Skin of body (tissue), 2 donors: Measurements from ENCODE around the gene SDHAF2. TPM values are rescaled to one million over a fixed set of nuclear protein-coding genes. Genes with fewer than 3 reads are reported as not detected.
"Not testable (repeated sequence)": the region's sequence is repeated elsewhere in the genome, so short reads cannot be mapped to it uniquely, and the experiment has no call there.

Source experiments
- DNase-seq: peaks from one replicate; lab custom pipeline; 2025; lab: John Stamatoyannopoulos, UW
- total RNA-seq: library from RNA; depleted of rRNA; stranded (reverse); fragments of >200 nt; gene quantifications from one replicate; pipeline ENCODE4 v1.2.3, GENCODE V29; 2014

SDHAF2 gene
- total RNA-seq = 33.3 TPM

DNA sequence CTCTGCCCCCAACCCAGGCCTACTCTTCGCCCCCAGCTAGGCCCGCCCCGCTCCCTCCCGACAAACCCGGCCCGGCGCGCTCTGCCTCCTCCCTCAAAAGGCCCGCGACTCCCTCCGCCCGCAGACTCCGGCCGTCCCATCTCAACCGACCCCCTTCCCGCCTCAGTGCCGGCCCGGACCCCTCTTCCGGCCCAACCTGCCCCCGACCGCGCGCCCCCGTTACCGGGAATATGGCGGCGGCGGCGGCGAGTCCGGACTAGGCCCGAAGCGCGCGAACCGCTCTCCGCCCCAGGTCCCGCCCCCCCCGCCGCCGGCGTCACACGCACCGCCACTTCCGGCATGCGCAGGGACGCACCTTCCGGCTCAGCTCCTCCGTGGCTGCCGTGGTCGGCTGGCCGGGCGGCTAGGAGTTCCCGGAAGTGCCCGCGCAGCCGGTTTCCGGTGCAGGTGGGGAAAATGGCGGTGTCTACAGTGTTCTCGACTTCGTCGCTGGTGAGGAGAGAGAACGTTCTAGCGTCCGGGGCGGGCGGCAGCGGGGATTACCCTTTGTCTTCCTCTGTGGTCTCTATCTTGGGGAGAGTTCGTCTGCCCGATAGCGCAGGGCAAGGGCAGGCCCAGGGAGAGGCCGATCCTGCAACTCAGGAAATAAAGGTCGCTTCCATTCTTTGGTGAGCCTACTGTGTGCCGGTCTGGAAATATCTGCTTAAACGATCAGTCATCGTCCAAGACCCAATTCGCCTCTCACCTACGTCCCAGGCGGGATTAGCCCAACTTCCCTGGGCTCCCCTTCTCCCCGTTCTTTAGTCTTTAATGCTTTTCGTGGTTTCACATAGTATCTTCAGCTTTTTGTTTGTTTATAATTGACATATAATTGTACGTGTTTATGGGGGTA lies at the start of gene SDHAF2, which contains the start of gene CPSF7:
Gene SDHAF2 (plus strand): TSS at position 434 of the 892 bp plus-strand sequence. CDS start 23 bp downstream, at position 457.
Gene CPSF7 (minus strand): TSS at position 285 of the 892 bp plus-strand sequence. CDS start 740 bp downstream, outside the sequence.
- peak; percentile 93 for DNase-seq

DNA sequence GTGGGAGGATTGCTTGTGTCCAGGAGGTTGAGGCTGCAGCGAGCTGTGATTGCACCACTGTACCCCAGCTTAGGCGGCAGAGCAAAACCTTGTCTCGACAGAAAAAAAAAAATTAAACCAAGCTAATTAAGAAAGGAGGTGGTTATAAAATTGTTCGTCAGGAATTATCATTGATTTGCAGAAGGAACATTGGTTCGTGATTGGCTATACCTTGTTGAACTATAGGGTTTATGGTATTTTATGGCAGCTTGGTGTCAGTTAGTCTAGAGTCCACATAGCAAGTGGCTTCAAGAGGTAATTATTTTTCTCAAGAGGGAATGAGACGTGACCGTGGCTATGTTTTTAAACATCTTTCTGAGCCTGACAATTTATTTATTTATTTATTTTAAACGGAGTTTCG lies 49.0 kb upstream of the SDHAF2 start:
- no peak for DNase-seq

DNA sequence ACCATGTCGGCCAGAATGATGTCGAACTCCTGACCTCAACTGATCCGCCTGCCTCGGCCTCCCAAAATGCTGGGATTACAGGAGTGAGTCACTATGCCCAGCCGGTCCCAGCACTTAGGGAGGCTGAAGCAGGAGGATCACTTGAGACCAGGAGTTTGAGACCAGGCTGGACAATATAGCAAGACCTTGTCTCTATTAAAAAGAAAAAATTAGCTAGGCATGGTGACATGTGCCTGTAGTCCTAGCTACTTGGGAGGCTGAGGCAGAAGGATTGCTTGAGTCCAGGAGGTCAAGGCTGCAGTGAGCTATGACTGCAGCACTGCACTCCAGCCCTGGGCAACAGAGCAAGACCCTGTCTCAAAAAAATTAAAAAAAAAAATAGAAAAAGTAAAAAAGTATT lies 46.1 kb upstream of the SDHAF2 start:
- DNase-seq = not testable (repeated sequence)

DNA sequence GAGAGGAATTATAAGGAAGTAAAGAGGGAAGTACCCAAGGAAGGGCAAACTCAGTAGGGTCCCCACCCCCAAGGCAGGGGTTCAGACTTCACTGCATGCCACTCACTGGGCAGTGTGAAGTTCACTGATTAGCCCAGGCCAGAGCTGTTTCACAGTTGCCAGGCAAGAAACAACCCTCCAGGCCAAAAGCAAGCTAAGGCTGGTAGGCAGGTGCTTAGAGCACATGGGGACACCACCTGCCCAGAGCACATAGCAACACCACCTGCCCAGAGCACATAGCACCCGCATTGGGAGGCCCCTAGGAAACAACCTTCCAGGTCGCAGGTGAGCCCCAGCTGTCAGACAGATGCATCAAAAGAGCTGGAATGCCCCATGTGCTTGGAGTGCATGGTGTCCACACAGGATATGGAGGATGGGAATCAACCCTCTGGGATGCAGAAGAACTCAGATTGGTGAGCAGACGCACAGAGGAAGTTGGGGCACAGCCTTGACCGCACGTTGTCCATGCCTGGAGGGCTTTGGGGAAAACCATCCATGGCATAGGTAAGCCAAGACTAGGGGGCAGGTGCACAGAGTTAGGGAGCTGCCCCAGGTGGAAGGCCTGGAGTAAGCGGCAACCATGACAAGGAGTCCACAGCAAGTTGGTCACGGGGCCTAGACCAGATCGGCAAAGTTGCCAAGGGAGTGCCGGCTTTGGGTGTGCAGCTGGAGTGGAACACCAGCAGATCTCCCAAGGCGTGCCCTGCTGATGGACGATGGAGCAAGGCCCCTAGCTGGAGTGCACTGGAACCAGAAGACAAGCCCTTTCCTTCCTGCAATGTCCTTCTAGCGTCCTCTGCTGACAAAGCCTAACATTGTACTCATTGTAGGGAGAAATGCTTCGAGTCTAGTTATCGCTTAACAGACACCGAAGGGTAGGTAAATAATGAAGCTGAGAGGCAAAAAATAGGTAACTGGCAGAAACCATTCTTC lies 45.4 kb upstream of the SDHAF2 start:
- no peak for DNase-seq

DNA sequence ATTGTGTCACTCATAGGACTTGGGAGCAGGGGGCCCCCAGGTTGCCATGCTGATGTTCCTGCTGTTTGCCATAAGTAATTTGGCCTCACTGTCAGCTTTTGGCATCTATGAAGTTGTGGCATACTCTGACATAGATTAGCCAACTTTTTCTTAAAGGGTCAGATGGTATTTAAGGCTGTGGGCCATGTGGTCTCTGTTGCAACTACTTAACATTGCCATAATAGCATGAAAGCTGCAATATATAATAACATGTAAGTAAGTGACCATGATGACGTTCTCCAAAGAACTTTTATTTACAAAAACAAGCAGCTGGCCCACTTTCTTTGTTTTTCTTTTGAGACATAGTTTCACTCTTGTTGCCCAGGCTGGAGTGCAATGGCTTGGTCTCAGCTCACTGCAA lies 39.8 kb upstream of the SDHAF2 start:
- no peak for DNase-seq

DNA sequence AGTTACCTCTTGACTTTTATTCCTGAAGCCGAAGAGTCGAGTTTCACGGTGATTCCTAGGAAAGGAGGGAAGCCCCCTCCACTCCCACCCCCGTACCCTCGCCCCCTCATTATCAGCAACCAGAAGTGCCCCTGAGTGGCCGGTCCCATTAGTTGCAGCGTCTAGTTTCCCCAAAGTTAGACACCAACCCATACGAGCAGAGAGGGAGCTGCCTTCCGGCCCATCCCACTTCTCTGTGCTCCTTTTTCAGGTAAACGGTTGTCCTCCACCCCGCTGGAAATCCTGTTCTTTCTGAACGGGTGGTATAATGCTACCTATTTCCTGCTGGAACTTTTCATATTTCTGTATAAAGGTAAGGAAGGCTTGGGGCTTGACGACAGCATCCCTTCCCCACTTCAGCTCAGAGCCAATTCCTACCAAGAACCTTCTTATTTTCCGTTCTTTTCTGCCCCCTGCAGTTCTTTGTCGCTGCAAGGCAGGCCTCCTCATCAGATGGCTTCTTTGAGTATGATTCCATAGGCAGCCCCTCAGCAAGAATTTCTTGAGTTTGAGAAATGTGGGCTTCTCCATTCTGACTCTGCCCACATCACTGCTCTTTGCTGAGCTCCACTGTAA lies 36.8 kb upstream of the SDHAF2 start:
- DNase-seq = peak; percentile 16

DNA sequence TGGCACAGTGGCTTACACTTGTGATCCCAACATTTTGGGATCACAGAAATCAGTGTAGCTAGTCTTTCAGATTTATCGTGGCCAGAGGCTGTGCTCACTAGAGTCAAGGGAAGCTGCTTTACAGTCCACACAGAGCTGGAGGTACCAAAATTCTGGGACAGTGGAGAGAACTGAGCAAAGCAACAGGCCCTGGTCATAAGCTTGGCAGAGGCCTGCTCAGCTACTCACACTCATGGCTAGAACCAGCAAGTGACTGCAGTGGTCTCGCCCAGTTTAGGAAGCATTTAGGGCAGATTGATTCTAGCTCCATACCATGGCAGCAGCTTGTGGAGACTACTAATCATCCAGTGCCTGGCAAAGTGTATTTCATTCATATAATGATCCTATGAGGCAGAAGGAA lies 28.8 kb upstream of the SDHAF2 start:
- no peak for DNase-seq

DNA sequence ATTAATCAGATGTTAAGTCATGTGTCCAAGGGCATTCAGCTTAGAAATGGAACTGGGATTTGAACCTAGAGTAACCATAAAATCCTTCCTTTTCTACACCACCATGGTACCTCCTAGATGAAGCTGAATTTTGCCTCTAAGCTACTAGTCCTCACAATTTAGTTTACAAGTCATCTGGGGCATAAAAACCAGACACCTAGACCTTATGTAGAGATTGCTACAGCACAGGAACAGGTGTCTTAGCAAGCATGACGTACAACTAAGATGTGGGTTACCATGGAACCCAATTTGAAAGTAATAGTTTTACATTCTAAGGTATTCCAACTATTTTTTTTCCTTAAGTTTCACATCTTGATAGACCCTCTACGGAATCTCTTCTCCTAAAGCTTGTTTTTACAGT lies 28.4 kb upstream of the SDHAF2 start:
- no peak for DNase-seq

DNA sequence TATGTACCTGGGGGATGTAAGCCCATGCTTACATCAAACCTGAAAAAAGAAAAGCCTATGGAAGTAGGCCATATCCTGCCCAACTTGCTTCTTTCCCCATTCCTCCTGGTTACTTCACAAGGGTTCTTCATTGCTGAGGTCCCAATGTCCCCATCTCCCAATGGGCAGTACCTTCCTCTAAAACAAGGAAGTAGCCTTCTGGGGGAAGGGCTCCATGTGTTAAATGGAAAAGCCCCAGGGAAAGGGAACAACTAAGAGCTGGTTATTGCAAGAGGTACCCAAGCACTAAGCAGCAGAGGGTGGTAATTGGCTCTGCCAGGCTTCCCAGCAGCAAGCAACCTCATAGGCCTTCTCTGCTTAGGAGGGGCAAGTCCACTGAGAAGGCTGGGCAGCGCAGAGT lies 26.3 kb upstream of the SDHAF2 start:
- DNase-seq = no peak

DNA sequence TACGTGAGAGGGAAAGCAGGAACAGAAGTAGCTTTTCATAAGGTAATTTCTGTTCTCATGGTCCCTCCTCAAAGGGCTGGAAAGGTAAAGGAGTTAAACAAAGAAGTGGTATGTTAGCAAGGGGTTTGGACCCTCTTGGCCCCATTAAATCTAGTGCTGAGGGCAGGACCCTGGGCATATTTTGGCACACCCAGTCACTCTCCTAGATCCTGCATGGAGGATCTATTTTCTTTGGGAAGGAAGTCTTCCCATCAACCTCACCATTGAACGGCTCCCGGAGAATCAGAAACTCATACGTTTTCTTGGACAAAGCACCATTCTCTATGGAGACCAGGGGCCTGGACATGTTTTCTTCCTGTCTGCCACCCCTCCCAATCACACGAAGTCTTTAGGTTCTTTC lies 25.8 kb upstream of the SDHAF2 start:
- DNase-seq = no peak

DNA sequence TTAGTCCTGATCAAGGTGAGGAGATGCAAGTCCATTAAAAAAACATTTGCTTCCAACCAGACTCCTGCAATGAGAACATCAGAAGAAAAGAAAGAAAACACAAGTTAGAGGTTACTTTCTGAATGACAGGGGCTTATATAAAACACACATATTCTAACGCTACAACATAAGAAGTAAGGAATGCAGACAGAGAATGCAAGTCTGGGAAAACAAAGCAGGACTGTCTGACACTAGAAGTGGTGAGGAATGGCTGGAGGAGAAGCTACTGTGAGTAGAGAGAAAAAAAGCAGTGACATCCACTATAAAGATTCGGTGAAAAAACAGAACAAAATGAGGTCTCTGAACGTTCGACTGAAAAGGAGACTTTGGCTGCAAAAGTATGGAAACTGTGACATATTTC lies 25.3 kb upstream of the SDHAF2 start:
- DNase-seq = no peak

DNA sequence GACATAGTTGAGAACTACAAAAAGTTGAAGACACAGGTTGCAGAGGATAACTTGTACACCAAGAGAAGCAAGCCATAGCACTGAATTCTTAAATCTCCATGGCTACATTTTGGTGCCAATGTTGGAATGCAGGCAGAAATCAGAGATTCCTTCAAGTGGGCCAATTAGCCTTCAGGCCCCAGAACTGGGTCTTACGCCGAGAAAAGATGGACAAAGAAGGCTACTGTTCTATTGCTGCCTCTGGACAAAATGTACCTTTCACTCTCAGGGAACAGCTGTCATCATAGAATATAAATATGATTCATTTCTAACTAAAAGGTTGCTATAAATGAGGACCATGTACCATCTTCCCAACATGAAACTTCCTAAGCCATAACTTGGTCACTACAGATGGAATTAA lies 23.9 kb upstream of the SDHAF2 start:
- DNase-seq = no peak

DNA sequence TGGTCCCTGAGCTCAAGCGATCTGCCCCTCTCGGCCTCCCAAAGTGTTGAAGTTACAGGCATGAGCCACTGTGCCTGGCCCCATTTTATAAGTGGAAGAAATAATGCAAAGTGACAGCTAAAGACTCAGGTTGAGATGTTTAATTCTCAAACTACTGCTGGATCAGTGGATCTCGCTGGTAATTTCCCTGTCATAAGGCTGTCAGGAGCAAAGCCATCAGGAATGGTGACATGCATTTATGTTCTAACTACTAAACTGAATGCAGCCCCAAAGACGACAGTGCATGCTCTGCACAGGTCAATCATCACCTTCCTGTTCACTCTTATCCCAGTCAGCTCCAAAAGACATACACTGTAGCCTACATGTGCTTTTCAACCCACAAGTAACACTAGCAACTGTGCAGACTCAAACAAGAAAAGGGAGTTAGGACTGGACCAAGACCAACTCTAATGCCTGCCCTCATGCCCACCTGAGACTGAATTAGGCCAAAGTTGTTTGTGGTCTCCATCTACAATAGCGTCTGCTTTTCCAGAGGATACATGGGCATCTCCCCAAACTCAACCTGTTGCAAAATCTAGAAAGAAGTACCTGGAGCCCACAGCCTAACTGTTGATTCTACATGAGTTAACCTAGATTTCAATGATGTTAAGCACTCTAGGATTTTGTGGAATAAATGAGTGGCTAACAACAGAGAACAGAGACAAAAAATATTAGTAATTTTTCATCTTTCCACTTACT lies 22.8 kb upstream of the SDHAF2 start:
- no peak for DNase-seq

DNA sequence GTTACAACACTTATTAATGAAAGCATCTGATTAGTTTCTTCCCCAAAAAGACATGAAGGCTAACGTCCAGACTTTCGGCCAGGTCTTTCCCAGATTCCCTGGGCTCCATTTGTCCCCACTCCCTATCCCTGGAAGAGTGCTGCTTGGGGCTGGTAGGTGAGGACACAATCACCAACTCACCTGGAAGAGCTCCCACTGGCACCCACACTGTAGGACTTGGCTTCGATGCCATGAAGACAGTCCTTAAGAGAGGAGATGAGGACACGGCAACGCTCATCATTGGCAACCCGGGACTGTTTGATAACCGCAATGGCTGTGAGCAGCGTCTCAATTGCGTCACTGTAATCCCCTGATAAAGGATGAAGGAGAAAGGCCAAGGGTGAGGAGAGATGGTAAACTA lies 18.3 kb upstream of the SDHAF2 start:
- DNase-seq = no peak

DNA sequence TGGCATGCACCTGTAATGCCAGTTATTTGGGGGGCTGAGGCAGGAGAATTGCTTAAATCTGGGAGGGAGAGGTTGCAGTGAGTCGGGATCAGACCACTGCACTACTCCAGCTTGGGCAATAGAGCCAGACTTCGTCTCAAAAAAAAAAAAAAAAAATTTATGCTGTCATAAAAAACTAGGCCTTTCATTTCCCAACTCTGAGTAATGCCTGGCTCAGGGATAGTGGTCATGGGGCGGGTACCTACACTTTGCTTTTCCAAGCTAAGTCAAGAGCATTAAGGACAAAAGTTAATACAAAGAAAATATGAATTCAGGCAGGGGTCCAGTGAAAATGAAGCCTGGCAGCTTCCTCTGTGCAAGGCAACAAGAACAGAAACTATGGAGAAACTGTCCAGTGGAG lies 16.4 kb upstream of the SDHAF2 start:
- DNase-seq = no peak

DNA sequence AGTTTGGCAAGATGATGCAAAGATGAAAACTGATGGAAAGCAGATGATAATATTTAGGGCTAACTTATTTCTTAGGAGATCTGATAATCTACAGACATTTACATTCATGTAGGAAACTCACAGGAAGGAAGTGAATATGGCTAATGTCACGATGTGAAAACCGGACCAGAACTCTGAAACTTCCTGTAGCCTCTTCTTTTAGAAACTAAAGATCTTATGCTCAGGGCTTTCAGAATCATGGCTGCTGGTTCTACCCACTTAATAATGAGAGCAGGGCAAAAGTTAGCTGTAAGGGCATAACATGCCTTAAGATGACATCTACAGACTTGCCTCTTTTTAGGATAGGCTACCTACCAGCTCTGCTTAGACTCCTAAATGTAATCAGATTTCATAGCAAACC lies 15.4 kb upstream of the SDHAF2 start:
- DNase-seq = no peak

DNA sequence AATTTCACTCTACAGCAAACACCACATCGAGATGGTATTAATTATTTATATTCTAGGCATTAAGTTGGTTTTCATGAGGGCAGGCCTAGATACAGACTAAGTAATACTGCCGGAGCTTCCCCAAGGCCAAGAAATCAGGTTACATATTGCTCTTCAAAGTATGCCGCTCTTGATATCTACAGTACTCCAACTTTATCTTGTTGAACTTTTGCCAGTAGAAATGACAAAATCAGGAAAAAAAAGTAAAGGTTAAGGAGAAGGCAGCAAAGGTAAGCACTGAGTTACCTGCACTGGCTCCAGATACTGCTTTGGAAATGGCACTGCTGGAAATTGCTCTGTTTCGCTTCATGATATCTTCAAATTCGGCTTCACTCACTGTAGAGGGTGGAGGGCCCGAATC lies 14.5 kb upstream of the SDHAF2 start:
- no peak for DNase-seq

DNA sequence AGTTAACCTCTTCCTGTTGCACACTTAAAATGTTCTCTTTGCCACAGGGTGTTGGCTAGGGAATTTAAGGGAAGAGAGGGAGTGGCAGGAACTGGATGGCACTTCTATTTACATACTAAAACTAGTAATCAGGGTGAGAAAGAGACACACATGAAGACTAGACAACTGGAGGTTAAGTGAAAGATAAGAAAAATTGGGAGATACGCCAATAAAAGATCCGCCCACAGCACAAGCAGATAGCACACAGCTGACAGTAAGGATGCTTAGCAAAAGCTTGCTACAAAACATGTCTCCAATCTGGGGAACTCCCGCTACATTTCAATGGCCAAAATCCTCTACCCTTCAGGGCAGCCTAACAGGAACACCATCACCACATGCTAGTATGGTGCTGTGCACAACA lies 13.0 kb upstream of the SDHAF2 start:
- no peak for DNase-seq

DNA sequence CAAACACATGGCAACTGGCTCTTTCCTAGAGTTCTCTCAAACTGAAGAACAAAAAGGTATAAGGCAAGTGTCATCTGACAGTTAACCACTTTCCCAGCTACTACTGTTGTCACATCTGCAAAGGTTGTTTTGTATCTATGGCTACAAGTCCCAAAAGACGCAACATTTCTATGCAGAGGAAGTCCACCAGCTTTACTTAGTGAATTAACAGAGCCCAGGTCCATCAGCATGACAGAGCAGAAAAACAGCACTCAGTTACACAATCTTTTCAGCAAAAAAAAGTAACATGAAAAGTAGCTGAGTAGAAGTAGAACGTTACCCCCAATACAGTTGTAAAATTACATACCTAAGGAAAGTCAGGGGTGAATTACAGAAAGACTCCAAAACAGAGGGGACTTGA lies 12.3 kb upstream of the SDHAF2 start:
- no peak for DNase-seq

DNA sequence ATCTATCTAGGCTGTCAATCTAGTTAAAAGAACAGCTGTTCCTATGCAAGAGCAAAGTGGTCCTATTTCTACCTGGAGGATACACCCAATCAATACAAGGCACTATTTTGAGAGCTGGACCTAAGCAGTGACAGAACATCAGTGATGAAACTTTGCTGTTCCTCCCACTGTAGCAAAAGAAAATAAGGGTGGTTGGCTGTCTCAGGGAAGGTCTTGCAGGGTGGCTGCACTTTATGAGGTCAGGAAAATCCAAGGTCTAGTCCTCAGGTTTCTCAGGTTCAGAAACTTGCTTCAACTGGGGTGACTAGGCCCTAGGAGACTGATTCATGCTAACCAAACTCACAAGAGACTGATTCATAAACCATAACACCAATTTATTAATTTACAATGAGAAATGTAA lies 11.8 kb upstream of the SDHAF2 start:
- no peak for DNase-seq

DNA sequence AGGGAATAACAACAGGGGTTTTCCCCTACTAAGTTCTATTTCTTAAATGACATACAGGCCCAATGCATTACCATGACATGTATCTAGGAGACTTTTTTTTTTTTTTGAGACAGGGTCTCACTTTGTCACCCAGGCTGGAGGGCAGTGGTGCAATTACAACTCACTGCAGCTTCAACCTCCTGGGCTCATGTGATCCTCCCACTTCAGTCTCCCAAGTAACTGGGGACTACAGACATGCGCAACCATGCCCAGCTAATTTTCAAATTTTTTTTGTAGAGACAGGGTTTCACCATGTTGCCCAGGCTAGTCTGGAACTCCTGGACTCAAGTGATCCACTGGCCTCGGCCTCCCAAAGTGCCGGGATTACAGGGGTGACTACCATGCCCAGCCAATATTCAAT lies 7.7 kb upstream of the SDHAF2 start:
- DNase-seq = no peak
